Memory B cell (primary cell): ENCODE data around the gene SIPA1L3.

Source experiments
- ATAC-seq: fragments of 150-1000 bp; cut with Tn5 transposase; 2 replicates; pipeline ENCODE4 v1.10.0; 2021; ENCODE audit warnings: low read depth, mild to moderate bottlenecking, moderate library complexity
- DNase-seq, 2 donors: peaks; one replicate each; pipeline ENCODE4 v3.0.0; 2022; ENCODE audit warnings: low spot score in 2 of 2
- H3K27ac Mint-ChIP-seq: one replicate; pipeline ENCODE4 v1.8.0; 2022; ENCODE audit warnings: mild to moderate bottlenecking, moderate library complexity, mixed read lengths
- H3K27me3 Mint-ChIP-seq: one replicate; pipeline ENCODE4 v1.8.0; 2022; ENCODE audit warnings: mixed read lengths
- H3K36me3 Mint-ChIP-seq: one replicate; pipeline ENCODE4 v1.8.0; 2022; ENCODE audit warnings: mild to moderate bottlenecking, mixed read lengths
- H3K4me1 Mint-ChIP-seq: one replicate; pipeline ENCODE4 v1.8.0; 2022; ENCODE audit warnings: mixed read lengths
- H3K4me3 Mint-ChIP-seq: one replicate; pipeline ENCODE4 v1.8.0; 2022; ENCODE audit warnings: mild to moderate bottlenecking, moderate library complexity, mixed read lengths
- H3K9me3 Mint-ChIP-seq: one replicate; pipeline ENCODE4 v1.8.0; 2022; ENCODE audit warnings: mixed read lengths

Gene SIPA1L3

GRCh38 chr19:38190793-38191192 is 283.8 kb downstream of the SIPA1L3 start:
- peaks cover 5% of the 10 kb centered on the region for H3K4me1 Mint-ChIP-seq
- ATAC-seq (no peak), DNase-seq (no peak)
- H3K27ac Mint-ChIP-seq: no peak overlapping the region
- no peak overlapping the region for H3K4me3 Mint-ChIP-seq
- H3K36me3 Mint-ChIP-seq: peaks cover 30% of the 10 kb centered on the region
- H3K27me3 Mint-ChIP-seq: no peaks in the 10 kb centered on the region
- H3K9me3 Mint-ChIP-seq: no peaks in the 10 kb centered on the region

- no peaks in the 10 kb centered on the region for H3K9me3 Mint-ChIP-seq
- H3K36me3 Mint-ChIP-seq: peaks cover 38% of the 10 kb centered on the region
- no peak overlapping the region for H3K4me3 Mint-ChIP-seq
- no peak overlapping the region for H3K27ac Mint-ChIP-seq
- no peak for DNase-seq
- no peaks in the 10 kb centered on the region for H3K27me3 Mint-ChIP-seq
- H3K4me1 Mint-ChIP-seq: peaks cover 7% of the 10 kb centered on the region
- no peak for ATAC-seq
Observed at GRCh38 chr19:38191747-38192146, 284.7 kb downstream of the SIPA1L3 start.

DNA sequence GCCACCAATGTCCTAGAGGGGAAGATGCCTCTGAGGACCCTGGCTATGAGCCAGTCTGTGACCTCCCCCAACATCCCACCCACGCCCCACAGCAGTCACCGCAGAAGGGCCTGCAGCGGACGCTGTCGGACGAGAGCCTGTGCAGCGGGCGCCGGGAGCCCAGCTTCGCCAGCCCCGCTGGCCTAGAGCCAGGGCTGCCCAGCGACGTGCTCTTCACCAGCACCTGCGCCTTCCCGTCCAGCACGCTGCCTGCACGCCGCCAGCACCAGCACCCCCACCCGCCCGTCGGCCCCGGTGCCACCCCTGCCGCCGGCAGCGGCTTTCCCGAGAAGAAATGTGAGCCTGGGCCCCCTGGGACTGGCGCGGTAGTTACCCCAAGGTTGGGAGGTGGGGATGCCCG is 286.4 kb downstream of the SIPA1L3 start:
- Mint-ChIP-seq H3K4me1 (peaks cover 7% of the 10 kb centered on the region), H3K27ac (no peak overlapping the region), H3K27me3 (no peaks in the 10 kb centered on the region), H3K4me3 (no peak overlapping the region), H3K36me3 (peaks cover 53% of the 10 kb centered on the region), H3K9me3 (no peaks in the 10 kb centered on the region)
- DNase-seq: no peak
- ATAC-seq: no peak

- ATAC-seq (no peak), DNase-seq (no peak)
- Mint-ChIP-seq H3K4me1 (peaks cover 5% of the 10 kb centered on the region), H3K27me3 (no peaks in the 10 kb centered on the region), H3K36me3 (peaks cover 48% of the 10 kb centered on the region), H3K9me3 (no peaks in the 10 kb centered on the region), H3K4me3 (no peak overlapping the region), H3K27ac (no peak overlapping the region)
Observed at GRCh38 chr19:38194061-38194701, 287.2 kb downstream of the SIPA1L3 start.

DNA sequence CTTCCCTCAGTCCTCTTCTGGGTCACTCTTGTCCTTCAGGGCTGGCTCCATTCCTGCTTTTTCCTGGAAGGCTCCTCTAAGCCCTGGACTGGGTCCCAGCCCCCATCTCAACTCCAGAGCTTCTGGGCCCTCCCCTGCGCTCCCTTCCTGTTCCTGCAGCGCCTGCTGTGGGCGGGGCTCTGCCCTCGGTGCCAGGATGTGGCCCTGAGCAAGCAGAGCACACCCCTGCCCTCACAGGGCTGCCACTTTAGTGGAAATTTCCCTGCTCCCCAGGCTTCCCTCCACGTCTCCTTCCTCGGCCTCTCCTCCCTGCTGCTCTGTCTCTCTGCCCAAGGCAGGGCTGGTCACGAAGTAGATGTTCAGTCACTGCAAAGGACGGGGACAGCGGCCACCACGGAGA is 288.2 kb downstream of the SIPA1L3 start:
- Mint-ChIP-seq H3K36me3 (peaks cover 46% of the 10 kb centered on the region), H3K4me1 (peaks cover 5% of the 10 kb centered on the region), H3K4me3 (no peak overlapping the region), H3K27me3 (no peaks in the 10 kb centered on the region), H3K9me3 (no peaks in the 10 kb centered on the region), H3K27ac (no peak overlapping the region)
- ATAC-seq (no peak), DNase-seq (no peak)

GRCh38 chr19:38196245-38196837 is 289.3 kb downstream of the SIPA1L3 start:
- peaks cover 5% of the 10 kb centered on the region for H3K4me1 Mint-ChIP-seq
- no peaks in the 10 kb centered on the region for H3K9me3 Mint-ChIP-seq
- no peak overlapping the region for H3K27ac Mint-ChIP-seq
- no peak overlapping the region for H3K4me3 Mint-ChIP-seq
- ATAC-seq (no peak), DNase-seq (no peak)
- H3K27me3 Mint-ChIP-seq: no peaks in the 10 kb centered on the region
- peaks cover 50% of the 10 kb centered on the region for H3K36me3 Mint-ChIP-seq

DNA sequence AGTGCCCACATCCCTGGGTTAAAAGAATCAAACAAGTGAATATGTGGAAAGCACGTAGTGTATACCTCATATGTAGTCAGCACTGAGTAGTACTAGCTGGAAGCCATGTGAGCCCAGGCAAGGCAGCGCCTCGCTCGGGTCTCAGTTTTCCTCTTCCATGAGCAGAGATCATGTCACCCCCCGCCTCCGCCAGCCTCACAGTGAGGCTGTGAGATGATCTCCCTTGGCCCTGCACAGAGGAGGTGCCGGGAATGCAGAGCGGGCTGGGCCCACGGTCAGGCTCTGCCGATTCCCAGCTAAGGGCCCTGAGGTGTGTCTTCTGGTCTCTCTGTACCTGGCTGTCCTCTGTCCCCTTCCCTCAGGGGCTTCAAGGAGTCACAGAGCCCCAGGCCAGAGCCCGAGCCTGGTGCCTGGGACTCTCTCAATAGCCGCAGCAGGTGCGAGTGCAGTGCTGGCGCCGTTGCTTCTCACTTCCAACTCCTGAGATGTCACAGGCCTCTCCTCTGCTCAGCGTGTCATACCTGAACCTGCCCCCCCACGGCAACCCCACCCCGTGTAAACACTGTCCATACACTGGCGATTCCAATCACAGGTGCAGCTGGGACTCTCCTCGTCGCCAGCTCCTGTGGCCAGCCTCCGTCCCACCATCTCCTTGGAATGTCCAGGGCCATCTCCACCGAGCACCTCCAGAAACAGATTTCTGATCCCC is 290.1 kb downstream of the SIPA1L3 start:
- peaks cover 53% of the 10 kb centered on the region for H3K36me3 Mint-ChIP-seq

DNA sequence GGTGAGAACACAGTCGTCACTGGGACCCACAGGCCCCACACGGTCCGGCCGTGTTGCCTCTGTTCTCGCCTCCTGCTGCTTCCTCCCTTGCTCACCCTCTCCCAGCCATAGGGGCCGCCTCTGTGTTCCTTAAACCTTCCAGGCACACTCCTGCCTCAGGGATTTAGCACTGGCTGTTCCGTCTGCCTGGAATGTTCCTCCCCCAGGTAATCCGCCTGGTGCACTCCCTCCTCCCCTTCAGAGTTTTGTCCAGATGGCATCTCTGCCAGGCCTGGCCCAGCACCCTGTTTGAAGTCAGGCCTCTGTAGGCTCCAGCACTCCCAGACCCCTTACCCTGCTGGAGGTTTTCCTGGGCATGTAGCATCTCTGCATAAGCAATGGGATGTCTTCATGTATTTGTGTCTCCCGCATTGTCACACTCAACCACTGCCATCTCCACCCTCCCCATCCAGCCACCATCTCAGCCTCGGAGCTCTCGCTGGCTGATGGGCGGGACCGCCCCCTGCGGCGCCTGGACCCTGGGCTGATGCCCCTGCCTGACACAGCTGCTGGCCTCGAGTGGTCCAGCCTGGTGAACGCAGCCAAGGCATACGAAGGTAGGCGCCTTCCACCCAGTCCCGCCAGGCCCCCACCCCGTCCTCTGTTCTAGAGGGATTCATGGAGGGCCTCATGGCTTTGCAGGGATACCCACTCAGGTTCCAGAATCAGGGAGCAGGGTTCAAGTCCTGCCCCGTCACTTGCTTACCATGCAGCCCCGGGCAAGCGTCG is 291.1 kb downstream of the SIPA1L3 start:
- DNase-seq (no peak), ATAC-seq (no peak)
- H3K4me3 Mint-ChIP-seq: no peak overlapping the region
- H3K9me3 Mint-ChIP-seq: no peaks in the 10 kb centered on the region
- no peaks in the 10 kb centered on the region for H3K27me3 Mint-ChIP-seq
- H3K4me1 Mint-ChIP-seq: peaks cover 5% of the 10 kb centered on the region
- H3K36me3 Mint-ChIP-seq: peaks cover 56% of the 10 kb centered on the region
- no peak overlapping the region for H3K27ac Mint-ChIP-seq

More for the DNA sequence above, 290.1 kb downstream of the SIPA1L3 start:
- Mint-ChIP-seq H3K9me3 (no peaks in the 10 kb centered on the region), H3K27ac (no peak overlapping the region), H3K4me3 (no peak overlapping the region), H3K4me1 (peaks cover 5% of the 10 kb centered on the region), H3K27me3 (no peaks in the 10 kb centered on the region)
- ATAC-seq: no peak
- no peak for DNase-seq

DNA sequence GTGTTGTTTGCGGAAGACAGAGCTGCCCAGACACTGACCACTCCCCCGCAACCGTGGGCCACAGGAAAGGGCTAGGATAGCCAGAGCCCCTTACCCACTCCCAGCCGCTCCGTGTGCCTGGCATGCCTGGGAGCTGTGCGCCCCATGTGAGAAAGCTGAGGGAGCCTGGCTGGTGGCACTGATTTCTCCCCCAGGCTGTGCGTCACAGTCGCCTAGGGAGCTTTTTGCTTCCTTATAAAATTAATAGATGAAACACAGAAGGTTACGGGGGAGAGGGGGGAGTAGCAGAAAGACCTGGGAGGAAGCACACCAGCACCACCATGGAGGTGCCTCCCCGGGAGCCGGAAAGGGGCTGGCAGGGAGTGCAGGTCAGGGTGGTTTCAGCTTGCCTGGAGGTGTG is 292.3 kb downstream of the SIPA1L3 start:
- H3K27ac Mint-ChIP-seq: no peak overlapping the region
- no peak overlapping the region for H3K4me3 Mint-ChIP-seq
- no peaks in the 10 kb centered on the region for H3K27me3 Mint-ChIP-seq
- peaks cover 56% of the 10 kb centered on the region for H3K36me3 Mint-ChIP-seq
- H3K4me1 Mint-ChIP-seq: peaks cover 5% of the 10 kb centered on the region
- H3K9me3 Mint-ChIP-seq: no peaks in the 10 kb centered on the region
- ATAC-seq (no peak), DNase-seq (no peak)

DNA sequence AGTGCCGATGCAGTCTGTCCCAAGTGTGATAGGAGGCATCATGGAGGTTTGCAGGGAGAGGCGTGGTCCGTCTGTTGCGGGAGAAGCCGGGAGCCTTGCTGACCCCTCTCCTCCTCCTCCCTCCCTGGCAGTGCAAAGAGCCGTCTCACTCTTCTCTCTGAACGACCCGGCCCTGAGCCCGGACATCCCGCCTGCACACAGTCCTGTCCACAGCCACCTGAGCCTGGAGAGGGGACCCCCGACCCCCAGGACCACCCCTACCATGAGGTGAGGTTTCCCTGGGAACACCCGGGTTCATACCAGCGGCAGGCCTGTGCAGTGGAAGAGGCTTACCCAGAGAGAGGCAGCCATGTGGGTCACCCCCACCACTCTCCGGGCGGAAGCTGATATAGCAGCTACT is 294.7 kb downstream of the SIPA1L3 start:
- DNase-seq (no peak), ATAC-seq (no peak)
- Mint-ChIP-seq H3K4me3 (no peak overlapping the region), H3K27ac (no peak overlapping the region), H3K27me3 (no peaks in the 10 kb centered on the region), H3K36me3 (peaks cover 39% of the 10 kb centered on the region), H3K9me3 (no peaks in the 10 kb centered on the region), H3K4me1 (no peaks in the 10 kb centered on the region)

DNA sequence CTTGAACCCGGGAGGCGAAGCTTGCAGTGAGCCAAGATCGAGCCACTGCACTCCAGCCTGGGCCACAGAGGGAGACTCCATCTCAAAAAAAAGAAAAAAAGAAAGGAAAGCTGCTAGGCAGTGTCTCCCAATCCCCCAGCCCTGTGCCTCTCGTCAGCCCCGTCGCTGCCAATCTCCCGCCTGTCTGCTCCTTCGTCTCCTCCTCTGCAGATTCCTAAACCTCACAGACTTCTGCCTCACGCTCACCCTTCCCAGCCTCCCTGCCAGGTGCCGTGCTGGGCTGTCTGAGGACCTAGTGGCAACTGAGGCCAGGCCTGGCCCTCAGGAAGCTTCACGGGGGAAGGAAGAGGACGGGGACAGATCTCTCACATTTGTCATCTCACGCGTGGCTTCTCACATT is 295.5 kb downstream of the SIPA1L3 start:
- no peaks in the 10 kb centered on the region for H3K4me1 Mint-ChIP-seq
- H3K27me3 Mint-ChIP-seq: no peaks in the 10 kb centered on the region
- no peaks in the 10 kb centered on the region for H3K9me3 Mint-ChIP-seq
- ATAC-seq: no peak
- no peak overlapping the region for H3K27ac Mint-ChIP-seq
- peaks cover 39% of the 10 kb centered on the region for H3K36me3 Mint-ChIP-seq
- no peak overlapping the region for H3K4me3 Mint-ChIP-seq
- DNase-seq: no peak

DNA sequence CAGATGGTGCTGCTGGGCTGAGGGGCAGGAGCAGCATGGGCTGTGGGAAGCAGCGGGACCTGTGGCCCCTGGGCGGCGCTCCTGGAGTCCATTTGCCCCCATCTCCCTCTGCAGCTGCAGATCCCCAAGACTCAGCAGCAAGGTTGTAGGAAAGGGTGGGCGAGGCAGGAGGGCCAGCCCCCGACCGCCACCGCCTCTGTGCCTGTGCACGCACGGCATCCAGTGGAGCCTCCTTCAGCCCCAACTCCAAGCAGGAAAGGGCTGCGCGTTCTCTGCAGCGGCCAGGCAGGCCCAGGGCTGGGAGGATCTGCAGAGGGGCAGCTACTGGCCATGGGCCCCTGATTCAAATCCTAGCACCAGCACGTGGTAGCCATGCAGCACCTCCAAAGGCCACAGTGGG is 296.2 kb downstream of the SIPA1L3 start:
- DNase-seq (no peak), ATAC-seq (no peak)
- no peaks in the 10 kb centered on the region for H3K4me1 Mint-ChIP-seq
- no peak overlapping the region for H3K4me3 Mint-ChIP-seq
- H3K36me3 Mint-ChIP-seq: peaks cover 33% of the 10 kb centered on the region
- no peaks in the 10 kb centered on the region for H3K27me3 Mint-ChIP-seq
- no peaks in the 10 kb centered on the region for H3K9me3 Mint-ChIP-seq
- no peak overlapping the region for H3K27ac Mint-ChIP-seq

DNA sequence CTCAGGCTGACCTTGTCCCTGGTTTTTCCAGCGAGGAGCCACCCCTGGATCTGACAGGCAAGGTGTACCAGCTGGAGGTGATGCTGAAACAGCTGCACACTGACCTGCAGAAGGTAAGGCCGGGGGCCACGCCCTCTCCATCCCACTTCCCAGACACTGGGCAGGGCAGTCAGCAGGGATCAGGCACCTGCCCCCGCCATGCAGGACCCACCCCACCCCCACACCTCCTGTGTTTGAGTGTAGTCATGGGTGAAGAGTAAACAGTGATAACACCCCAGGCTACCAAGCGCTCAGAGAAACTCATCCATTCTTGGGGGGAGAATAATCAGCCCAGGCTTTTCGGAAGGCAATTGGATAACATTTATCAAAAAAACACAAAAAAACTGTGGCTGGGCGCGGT is 297.1 kb downstream of the SIPA1L3 start:
- Mint-ChIP-seq H3K27ac (no peak overlapping the region), H3K4me1 (no peaks in the 10 kb centered on the region), H3K36me3 (peaks cover 34% of the 10 kb centered on the region), H3K27me3 (no peaks in the 10 kb centered on the region), H3K9me3 (no peaks in the 10 kb centered on the region), H3K4me3 (no peak overlapping the region)
- ATAC-seq (no peak), DNase-seq (no peak)

DNA sequence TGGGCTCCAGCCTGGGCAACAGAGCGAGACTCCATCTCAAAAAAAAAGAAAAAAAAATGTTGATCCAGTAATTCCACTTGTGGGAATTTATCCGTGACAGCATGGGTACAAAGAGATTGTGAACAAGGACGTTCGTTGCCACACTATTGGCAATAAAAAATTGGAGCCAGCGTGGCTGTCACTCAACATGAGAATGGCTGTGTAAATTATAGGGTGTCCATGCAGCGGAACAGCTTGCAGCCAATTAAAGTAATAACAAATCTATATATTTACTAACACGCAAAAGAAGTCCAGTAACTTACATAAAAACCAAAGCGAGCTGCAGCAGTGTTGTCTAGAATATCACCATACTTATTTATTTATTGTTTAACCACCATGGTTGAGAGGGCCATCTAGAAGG is 297.7 kb downstream of the SIPA1L3 start:
- DNase-seq: no peak
- no peaks in the 10 kb centered on the region for H3K9me3 Mint-ChIP-seq
- H3K27ac Mint-ChIP-seq: no peak overlapping the region
- H3K4me1 Mint-ChIP-seq: peaks cover 4% of the 10 kb centered on the region
- no peak overlapping the region for H3K4me3 Mint-ChIP-seq
- peaks cover 2% of the 10 kb centered on the region for H3K27me3 Mint-ChIP-seq
- ATAC-seq: no peak
- H3K36me3 Mint-ChIP-seq: peaks cover 34% of the 10 kb centered on the region
